Fibroblast of the conjunctiva (primary cell): ENCODE measurements around the gene TMEFF1.
"Not testable (repeated sequence)": the region's sequence is repeated elsewhere in the genome, so short reads cannot be mapped to it uniquely, and the experiment has no call there.

Experiments
- DNase-seq: peaks from one replicate; pipeline ENCODE4 v3.0.0-alpha.2; 2010; ENCODE audit warnings: low read depth

Gene TMEFF1, protein sequence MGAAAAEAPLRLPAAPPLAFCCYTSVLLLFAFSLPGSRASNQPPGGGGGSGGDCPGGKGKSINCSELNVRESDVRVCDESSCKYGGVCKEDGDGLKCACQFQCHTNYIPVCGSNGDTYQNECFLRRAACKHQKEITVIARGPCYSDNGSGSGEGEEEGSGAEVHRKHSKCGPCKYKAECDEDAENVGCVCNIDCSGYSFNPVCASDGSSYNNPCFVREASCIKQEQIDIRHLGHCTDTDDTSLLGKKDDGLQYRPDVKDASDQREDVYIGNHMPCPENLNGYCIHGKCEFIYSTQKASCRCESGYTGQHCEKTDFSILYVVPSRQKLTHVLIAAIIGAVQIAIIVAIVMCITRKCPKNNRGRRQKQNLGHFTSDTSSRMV

DNA sequence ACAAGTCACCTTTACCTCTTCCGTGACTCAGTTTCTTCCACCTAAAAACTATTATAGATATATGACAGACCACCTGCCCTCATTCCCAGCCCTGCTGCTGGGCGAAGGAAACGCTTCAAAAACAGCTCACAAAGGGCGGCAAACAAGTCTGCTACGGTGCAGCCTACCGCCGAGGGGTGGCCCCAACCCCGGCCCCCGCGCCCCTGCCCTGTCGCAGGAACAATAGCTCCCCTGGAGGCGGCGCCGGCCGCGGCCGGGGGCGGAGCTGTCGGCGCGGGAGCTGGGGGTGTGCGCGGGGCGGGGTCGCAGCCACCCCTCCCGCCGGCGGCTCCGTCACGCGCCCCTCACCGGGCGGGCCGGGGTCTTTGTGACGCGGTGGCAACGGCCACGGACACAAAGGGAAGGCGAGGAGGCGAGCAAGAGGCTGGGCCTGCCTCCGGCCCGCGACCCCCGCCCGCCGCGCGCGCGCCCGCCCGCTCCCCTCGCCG, at the start of gene TMEFF1:
TSS of gene TMEFF1 (plus strand) at position 362 of the 488 bp plus-strand sequence. CDS start 396 bp downstream, outside the sequence.
- no peak for DNase-seq

DNA sequence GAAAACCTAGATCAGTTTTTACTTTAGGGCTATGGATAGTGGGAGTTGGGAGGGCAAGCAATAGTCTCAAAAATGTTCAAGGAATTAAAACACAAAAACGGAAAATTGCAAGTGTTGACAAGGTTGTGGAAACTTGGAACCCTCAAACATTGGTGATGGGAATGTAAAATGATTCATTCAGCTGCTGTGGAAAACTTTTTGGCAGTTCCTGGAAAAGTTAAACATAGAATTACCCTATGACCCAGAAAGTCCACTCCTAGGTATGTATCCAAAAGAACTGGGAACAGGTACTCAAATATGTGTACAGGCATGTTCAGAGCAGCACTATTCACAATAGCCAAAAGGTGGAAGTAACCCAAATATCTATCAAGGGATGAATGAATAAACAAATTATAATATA, 47.2 kb upstream of the TMEFF1 start:
- no peak for DNase-seq

DNA sequence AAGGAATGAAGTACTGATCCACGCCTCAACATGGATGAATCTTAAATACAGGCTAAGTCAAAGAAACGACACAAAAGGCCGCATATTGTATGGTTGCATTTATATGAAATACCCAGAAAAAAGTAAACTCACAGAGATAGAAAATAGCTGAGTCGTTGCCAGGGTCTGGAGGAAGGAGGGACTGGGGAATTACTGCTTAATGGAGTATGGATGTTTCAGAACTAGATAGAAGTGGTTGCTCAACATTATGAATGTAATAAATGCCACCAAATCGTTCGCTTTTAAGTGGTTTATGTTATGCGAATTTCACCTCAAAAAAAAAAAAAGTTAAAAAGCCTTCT, 46.8 kb upstream of the TMEFF1 start:
- no peak for DNase-seq

DNA sequence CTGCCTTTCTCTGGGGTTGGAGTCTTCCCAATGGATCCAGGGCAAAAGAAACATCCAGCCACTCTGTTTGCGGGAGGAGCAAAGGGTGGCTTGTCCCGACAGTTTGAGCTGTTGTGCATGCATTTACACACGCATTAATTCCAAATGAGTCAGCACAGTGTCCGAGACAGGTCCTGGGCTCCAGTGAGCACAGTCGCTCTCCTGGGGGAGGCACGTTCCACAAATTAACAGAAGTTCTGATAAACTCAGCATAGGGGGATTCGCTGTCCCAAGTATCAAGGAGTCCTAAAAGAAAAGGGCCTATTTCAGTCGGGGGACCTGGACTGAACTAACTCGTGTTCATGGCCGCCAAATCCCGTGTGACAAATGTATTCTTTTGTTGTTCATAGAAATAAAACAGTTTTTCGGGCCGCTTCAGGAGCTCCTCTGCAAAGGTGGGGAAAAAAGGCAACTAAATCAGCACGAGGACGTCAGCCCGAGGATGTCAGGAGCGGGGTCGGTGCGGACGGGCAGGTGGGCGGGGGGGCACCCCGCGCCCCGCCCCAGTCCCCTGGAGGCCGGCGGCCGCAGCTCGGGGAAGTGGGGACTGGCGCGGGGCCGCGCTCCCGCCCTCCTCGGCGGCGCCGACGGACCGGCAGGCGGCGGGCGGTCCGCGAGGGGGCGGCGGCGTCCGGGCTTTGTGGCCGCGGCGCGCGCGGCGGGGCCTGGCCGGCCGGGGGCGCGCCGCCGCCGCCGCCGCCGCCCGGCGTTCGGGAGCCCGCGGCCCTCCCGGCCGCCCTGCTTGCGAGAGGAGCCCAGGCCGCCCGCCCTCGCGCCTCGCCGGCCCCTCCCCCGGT, 46.2 kb upstream of the TMEFF1 start, which contains the start of gene MSANTD3:
TSS of gene MSANTD3 (plus strand) at position 614 of the 836 bp plus-strand sequence. CDS start 14,796 bp downstream, outside the sequence.
- DNase-seq = no peak

DNA sequence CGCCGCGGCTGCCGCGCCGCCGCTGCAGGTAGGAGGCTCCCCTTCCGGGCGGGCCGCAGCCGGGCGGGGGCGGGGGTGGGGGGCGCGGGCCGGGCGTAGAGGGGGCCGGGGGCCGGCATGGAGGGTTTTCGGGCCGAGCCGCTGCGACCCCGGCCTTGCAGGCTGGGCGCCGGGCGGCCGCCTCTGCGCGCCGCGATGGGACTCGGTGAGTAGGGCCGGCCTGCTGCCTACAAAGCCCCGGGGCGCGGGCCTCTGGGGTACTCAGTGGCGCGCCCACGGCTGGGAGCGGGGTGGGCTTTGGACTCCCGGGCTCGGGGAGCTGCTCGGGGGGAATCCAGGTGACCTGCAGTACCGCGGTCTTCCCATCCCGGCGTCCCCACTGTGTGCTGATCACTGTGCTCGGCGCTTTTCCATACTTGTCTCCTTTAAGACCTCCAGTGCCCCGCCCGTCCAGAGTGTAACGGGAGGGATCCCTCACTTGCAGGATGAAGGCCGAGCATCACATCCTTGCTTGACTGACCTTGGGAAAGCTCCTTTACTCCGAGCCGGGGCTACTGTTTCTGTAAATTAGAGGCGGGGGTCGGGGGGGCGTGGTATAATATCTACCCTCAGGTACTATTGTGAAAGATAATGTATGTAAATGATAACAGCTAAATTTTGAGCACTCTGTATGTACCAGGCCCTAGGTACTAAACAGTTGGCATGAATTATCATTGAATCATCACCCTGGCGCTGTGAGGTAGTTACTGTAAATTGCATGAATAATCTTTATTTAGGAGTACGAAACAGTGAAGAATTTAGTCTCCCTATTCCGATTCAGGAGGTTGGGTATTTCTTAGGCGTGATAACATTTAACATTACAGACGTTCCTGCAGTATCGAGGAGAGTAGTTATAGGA, 45.3 kb upstream of the TMEFF1 start:
- DNase-seq = peak; percentile 42

DNA sequence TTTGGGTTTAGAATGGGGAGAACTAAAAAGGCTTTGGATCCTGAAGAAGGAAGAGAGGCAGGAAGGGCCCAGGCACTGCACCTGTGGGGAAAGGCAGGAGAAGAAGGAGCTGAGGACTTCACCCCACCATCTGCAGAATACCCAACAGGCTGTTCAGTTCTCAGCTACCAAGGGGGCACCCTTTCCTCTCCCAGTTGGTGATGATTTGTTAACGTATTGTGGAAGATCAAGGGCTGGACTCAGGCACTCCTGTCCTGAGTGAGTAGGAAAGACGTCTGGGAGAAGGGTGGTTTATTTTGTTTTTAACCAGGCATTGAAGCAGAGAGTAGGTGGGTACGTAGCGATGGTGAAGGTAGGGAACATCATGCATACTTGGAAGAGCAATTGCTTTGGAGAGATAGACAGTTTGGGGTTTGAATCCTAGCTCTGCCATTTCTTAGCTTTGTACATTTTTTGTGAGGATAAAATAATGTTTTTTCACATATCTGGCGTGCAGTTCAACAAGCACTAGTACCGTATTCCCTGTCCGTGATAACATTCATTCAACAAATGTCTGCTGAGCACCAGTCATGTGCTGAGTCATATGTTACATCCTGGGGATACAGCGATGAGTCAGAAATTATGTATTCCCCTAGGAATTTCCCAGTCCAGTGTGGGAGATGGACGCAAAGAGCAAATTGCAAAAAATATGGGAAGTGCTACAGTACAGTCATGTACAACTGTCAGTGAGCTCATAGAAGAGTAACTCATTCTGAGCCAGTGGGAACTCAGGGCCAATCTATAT, 43.9 kb upstream of the TMEFF1 start:
- peak; percentile 95 for DNase-seq

DNA sequence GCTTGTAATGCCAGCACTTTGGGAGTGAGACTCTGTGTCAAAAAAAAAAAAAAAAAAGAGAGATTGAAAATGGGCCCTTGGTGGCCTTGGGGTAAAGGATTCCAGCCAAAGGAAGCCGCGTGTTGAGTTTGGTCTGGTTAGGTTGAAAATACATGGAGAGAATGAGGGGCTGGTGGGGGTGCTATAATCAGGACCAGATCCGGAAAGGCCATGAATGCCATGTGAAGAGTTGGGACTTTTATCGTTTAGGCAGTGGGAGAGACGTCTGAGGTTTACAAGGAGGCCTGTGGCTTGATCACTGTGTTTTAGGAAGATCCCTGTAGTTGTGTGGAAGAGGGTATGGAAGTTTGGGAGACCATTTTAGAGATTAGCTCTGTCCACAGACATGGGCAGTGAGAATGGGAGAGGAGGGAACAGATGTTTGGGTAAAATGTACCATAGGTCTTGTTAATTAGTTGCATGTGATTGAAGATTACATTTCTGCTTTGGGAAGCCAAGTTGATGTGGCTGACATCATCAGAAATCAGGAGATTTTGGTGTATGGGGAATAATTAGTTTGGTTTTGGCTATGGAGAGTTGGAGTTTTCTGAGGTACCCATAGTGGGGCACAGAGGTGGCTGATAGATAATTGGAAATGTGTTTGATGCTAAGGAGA, 42.5 kb upstream of the TMEFF1 start:
- no peak for DNase-seq

DNA sequence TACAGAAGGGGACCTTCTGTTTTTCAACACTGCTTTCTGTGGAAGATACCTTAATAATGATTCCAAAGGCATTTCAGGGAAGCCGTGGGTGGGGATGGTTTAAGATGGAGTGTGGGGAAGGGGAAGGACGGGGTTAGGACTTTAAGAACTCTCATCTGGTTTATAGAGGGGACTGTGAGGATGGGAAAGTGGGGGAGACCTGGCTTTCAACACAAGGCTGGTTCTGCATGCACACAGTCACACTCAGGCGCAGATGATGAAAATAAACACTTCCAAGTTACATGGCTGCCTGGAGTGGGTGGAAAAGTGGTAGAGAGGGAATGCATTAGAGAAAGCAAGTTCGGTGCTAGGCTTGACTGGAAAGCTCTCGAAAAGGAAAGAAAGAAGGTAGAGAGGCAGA, 41.1 kb upstream of the TMEFF1 start:
- DNase-seq = no peak

DNA sequence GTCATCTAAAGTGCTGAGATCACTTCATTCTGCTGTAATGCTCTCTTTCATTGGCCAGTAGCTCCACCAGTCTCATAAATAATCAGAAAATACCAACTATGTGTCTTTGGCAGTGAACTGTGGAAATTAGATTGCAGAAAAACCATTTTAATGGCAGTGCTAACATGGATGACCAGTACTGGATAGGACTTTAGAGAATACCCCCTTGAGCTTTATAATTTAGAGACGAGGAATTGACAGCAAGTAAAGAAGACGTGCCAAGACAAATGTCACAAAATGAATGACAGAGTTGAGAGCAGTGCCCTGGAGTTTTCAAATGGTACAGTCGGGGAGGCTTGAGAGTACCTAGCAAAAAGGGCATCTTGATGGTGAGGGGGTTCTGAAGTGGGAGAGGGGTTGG, 40.2 kb upstream of the TMEFF1 start:
- DNase-seq = no peak

DNA sequence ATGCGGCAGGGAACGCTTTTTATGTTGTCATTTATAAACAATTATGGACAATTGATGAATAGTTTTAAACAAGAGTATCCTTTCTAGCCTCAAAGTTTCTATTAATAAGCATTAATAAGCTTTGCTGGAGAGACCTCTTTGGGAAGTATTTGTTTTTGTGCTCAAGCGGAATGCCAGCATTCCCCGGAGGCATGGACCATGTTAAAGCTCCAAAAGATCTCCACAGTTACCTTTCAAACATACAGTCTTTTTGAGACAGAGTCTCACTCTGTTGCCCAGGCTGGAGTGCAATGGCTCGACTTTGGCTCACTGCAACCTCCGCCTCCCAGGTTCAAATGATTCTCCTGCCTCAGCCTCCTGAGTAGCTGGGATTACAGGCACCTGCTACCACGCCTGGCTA, 36.4 kb upstream of the TMEFF1 start:
- no peak for DNase-seq

DNA sequence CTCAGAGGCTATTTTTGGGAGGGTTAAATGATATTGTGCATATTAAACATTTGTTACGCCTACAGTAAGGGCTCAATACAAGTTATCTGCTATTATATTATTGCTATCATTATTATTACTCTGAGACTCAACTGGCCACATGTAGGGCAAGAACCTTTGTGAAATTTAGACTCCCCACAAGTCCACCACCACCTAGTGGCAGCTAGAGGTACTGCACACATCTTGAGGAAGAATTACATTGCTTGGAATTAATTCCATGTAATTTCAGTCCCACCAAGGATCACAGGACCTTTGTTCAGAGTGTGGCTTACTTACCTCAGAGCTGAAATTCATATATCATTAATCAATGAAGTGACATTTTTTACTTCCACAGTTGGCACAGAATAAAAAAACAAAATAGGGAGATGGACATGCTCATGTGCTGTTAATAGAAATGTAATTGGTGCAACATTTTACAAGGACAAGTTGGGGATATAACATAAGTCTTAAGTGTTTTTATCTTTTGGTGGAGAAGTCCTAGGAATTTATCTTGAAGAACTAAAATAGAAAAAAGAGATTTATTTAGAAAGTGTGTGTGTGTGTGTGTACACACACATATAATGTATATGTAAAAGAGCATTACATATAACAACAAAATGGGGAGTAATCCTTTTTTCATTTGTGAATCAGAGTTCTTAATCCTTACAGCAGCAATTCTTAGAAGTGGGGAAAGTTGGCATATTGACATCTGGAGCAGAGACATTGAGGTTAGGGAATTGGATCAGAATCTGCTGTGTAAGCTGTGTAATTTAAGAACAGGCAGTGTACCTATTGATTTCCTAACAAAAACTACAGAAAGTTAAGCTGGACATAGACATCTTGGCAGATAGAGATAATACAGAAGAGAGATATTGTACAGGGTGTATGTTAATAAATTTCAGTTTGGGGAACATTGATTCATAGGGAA, 34.8 kb upstream of the TMEFF1 start:
- peak; percentile 60 for DNase-seq

DNA sequence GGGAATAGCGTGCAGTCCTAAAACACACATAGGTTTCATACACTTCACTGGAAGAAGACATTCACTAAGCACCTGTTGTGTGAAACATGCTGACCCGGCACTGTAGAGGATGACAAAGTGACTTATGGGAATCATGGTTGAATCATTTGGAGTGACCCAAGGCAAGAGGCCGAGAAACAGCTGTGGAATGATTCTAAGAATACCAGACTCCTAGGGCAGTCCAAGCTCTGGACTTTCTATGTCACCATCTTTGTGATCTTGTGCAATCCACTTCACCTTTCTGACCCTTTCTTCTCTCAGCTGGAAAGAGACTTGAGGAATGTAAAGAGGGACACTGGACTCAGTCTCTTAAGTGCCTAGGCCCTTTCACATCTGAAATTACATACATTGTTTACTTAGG, 32.9 kb upstream of the TMEFF1 start:
- DNase-seq = no peak

DNA sequence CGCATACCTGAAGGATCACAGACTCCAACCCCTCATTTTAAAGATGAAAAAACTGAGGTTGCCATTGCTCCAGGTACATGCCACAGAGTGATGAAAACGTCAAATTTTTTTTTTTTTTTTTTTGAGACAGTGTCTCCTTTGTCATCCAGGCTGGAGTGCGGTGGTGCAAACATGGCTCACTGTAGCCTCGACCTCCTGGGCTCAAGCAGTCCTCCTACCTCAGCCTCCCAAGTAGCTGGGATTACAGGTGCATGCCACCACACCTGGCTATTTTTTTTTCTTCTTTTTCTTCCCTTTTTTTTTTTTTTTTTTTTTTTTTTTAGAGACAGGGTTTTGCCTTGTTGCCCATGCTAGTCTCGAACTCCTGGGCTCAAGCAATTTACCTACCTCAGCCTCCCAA, 32.5 kb upstream of the TMEFF1 start:
- not testable (repeated sequence) for DNase-seq

DNA sequence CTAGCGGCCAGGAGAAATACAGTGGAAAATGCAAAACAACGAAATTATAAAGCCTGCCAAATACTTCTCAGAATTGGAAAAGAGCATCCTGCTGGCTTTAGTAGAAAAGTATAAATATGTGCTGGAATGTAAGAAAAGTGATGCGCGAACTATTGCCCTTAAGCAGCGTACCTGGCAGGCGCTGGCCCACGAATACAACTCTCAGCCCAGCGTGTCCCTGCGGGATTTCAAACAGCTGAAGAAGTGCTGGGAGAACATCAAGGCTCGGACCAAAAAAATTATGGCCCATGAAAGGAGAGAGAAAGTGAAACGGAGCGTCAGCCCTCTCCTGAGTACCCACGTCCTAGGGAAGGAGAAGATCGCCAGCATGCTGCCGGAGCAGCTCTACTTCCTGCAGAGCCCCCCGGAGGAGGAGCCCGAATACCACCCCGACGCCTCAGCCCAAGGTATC, 31.0 kb upstream of the TMEFF1 start:
- no peak for DNase-seq

DNA sequence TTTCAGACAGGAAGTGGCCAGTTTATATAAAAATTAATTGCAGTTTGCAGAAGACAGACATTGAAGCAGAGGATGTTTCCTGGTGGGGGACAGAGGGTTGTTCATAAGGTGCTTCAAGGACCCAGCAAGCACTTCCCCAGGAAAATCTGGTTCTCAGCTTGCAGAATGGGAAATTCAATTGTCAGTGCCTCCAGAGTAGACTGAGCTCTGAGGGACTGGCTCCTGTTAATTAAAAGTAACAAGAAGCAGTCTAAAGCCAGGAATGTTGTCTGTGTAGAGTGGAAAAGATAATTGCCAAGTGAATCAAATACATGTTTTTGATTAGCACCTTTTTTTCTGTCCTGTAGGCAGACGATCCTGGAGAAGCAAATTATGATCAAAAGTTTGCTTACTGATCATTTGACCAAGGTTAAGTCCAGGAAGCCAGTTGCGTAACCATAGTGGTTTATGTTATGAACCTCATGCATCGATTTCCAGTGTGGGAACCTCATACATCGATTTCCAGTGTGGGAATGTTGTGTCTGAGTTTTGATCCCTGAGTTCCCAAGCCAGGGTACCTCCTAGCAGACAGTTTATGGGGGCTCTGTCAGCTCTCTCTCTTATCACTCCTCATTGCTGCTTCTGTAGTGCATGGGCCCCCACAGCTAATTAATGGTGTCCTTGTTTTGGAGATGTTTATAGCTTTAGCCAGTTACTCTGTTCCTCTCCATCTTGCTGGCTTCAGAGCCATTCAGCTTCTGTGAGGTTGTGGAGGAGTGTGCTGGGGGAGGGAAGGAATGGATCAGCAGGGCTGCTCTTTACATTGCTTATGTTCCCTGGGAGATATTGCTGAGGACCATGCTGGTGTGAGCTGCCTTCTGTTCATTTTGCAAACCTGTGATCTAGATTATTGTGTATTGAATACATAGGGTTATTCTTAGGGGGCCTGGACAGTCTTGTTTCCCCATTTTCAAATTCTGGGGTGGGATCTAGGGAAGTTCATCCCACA, 28.9 kb upstream of the TMEFF1 start:
- no peak for DNase-seq

DNA sequence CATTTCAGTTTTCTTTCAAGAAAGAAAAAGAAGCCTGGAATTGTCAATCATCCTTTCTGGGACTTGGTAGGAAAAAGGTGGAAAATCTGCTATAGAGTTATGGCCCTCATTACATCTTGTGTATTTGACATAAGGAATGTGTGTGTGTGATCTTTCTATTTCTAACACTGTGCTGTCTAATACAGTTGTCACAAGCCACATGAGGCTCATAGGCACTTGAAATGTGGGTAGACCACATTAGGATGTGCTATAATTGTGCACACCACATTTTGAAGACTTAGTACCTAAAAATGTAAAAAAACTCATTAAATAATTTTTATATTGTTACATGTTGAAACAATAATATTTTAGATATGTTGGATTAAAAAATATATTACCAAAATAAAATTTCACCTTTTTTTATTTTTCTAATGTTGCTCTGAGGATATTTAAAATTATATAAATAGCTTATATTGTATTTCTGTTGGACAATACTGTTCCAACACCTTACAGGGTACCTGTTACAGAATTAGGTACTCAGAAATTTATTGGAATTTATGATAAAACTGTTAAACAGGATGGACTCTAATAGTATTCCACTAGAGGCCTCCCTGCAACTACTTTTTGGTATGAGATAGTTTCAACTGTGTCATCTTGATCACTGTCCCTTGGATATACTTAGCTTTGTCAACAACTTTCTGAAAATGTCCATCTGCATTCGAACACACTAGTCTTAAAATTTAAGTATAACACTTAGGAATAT, 27.6 kb upstream of the TMEFF1 start:
- no peak for DNase-seq

DNA sequence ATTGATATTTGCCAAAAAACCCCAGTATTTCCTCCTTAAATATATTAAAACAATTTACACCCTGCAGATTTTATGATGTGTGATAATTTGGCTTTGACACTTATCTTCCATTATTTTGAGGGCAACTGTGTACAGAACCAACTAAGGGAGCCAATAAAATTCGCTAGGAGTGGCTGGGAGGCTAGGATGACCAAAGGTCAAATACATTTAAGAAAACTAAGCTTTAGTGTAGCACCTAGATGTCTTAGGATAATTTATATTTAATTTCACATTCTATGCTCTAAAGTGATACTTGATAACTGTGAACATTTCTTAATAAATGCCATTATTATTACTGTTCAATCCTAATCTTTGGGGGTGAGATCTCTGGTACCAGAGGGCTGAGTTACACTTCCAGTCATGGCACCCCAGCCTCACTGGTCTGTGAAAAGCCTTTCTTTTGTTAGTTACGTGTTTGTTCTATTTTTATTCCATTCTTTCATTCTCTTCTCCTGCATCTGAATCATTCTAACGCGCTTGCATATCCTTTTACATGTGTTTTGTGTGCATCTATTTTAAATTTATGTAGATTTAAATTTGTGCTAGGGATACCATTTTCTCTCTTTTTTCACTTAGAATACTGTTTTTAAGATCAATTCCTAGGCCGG, 26.9 kb upstream of the TMEFF1 start:
- no peak for DNase-seq
